Stimulated activated CD8-positive, alpha-beta memory T cell treated with anti-CD3 and anti-CD28 coated beads, Interleukin-7, amount 100 ng/mL, for 24 hours (primary cell): ENCODE data around the gene CLSTN1.

Experiments
- DNase-seq: peaks from one replicate; pipeline ENCODE4 v3.0.0-alpha.2; 2020; ENCODE audit warnings: low read depth

CLSTN1 gene

GRCh38 chr1:9711466-9712020 lies 112.2 kb downstream of the CLSTN1 start:
- DNase-seq: no peak

- no peak for DNase-seq
These were observed 113.7 kb downstream of the CLSTN1 start for GRCh38 chr1:9710037-9710436.

DNA sequence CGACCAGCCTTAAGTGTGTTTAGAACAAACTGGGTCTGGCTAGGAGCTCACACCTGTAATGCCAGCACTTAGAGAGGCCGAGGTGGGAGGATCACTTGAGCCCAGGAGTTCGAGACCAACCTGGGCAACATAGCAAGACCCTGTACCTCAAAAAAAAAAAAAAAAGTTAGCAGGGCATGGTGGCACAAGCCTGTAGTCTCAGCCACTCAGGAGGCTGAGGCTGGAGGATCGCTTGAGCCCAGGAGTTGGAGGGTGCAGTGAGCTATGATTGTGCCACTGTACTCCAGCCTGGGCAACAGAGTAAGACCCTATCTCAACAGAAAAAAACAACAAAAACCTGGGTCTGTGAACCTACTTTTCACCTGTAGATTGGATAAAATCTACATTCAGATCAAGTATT lies 117.6 kb downstream of the CLSTN1 start:
- DNase-seq: no peak

DNA sequence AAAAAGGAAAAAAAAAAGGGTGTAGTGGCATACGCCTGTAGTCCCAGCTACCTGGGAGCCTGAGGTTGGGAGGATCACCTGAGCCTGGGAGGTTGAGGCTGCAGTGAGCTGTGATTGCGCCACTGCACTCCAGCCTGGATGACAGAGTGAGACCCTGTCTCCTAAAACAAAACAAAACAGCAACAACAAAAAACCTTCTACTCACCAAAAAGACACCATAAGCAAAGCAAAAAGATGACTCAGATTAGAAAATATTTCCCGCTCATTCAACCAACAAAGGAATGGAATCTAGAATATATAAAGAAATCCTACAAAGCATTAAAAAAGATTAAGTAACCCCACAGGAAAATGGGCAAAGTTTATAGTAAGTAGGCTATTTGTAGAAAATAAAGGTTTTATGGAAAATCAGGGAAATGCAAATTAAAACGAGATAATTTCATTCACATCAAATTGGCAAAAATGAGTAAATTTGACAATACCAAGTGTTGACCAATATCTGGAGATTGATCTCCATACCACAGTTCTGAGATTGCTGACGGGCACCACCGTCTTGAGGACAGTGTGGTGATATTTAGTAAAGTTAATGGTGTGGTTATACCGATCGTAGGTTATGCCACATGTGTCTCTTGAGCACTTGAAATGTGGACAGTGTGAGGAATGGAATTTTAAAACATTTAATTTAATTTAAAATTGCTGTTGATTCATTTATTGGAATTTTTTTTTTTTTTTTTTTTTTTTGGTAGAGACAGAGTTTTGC lies 118.2 kb downstream of the CLSTN1 start:
- DNase-seq: no peak

- DNase-seq: no peak
These were observed 120.1 kb downstream of the CLSTN1 start for GRCh38 chr1:9703681-9704080.

DNA sequence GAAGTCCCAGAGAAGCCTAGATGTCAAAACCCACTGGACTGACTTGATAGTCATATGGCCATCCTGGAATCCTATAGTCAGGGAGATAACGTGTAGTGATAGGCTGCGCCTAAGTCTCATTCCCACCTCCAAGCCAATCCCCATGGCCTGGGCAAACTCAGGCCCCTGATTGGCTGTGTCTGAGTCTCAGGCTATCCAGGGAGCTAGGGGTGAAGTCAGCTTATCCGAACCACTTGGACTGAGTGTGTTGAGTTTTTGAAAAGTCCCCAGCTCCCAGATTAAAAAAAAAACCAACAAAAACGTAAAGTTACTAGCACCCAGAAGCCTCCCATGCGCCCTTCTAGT lies 120.6 kb downstream of the CLSTN1 start:
- no peak for DNase-seq

DNA sequence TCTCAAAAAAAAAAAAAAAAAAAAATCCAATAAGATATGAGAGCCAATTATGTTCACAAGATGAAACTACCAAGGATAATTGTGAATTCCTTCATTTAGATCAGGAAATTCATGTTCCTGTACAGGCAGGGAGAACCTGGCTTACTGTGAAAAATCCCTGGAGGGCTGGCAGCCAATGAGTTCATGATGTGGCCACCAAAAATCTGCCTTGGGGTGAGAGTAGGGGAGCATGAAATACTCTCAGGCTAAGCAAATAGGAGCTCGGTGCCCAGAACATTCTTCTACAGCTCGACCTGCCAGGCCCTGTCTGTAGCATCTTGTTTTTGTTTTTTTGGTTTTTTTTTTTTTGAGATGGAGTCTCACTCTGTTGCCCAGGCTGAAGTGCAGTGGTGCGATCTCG lies 122.1 kb downstream of the CLSTN1 start:
- DNase-seq: no peak

- no peak for DNase-seq
These were observed 123.4 kb downstream of the CLSTN1 start for GRCh38 chr1:9700340-9700739.

DNA sequence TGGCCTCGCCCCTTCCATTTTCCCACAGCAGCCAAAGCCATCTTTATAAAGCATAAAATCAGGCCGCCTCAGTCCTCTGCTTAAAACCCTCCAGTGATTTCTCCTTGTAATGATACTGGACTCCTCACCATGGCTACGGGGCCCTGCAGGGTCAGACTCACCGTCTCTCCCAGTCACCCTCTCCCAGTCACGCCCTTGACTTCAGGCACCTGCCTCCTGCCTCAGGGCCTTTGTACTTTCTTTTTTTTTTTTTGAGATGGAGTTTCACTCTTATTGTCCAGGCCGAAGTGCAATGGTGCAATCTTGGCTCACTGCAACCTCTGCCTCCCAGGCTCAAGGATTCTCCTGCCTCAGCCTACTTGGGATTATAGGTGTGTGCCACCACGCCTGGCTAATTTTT lies 124.4 kb downstream of the CLSTN1 start:
- no peak for DNase-seq

- DNase-seq: no peak
These were observed 127.0 kb downstream of the CLSTN1 start for GRCh38 chr1:9696793-9697192.

- no peak for DNase-seq
These were observed 132.1 kb downstream of the CLSTN1 start for GRCh38 chr1:9691691-9692090.

- no peak for DNase-seq
These were observed 132.7 kb downstream of the CLSTN1 start for GRCh38 chr1:9691108-9691445.

DNA sequence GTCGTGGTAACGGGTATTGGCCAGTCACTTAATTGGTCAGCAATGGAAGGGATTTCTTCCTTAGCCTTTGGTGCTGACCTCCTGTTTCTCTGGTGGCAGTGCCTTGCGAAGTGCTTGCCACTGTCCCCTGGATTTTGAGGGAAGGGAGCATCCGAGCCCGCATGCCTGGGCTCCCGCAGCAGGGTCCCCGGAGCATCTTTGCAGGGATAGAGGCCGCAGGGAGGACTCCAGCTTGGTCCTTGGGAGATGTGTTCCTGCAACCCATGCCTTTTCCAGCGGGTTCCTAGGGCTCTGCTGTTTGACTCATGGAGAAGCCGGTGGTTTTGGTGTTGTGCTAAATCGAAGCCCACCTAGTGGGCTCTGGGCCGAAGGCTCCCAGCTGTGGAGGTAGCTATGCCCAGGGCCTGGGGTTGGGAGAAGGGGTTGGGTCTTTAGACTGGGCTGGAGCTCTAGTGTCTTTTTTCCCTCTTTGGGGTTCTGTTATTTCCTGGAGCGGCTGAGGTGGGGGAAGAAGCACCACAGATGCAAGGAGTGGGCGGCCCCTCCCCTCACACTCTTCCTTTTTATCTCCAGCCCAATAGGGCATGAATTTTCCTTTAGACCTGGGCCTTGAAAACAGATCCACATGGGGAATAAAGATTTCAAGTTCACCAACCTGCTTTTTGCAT lies 133.2 kb downstream of the CLSTN1 start:
- DNase-seq: no peak

- no peak for DNase-seq
These were observed 133.8 kb downstream of the CLSTN1 start for GRCh38 chr1:9689971-9690381.

DNA sequence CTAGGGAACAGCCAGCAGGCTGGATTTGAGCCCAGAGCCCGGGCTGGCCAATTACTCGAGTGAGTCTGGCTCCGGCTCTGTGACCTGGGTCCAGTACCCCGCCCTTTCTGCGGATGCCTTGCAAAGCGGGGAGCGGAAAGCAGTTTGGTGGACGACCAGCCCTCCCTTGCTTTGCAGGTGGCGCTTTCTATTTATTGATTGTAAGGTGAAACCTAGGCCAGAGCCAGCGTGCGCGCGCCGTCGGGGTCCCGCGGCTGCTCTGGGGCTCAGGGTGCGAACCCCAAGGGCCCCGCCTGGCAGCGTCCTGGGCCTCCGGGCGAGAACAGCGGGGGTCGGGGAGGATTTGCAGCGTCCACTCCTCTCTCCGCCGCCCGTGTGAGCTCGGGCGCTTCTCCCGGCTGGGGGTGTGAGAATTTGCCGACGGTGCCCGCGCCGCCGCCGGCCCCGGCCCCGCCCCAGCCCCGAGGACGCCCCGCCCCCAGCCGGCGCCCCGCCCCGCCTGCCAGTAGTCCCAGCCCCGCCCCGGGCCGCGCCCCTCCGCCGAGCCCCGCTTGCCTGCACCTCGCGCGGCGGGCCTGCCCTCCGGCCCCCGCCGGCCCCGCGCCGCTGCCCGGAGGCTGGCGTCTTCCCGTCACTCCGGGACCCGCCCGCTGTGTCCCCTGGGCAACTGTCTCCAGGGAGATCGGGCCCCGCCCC lies 134.6 kb downstream of the CLSTN1 start:
- peak; percentile 59 for DNase-seq

DNA sequence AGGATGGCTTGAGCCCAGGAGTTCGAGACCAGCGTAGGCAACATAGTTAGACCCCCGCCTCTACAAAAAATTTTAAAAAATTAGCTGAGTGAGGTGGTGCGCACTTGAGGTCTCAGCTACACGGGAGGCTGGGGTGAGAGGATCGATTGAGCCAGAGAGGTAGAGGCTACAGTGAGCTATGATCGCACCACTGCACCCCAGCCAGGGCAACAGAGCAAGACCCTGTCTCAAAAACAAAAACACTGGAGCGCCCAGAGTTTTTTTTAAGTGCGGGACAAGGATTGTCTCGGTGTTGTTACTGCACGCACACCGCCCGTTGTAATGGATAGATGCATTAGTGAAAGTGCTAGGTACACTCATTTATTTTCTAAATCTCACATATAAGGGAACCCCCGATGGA lies 135.2 kb downstream of the CLSTN1 start:
- DNase-seq: no peak

DNA sequence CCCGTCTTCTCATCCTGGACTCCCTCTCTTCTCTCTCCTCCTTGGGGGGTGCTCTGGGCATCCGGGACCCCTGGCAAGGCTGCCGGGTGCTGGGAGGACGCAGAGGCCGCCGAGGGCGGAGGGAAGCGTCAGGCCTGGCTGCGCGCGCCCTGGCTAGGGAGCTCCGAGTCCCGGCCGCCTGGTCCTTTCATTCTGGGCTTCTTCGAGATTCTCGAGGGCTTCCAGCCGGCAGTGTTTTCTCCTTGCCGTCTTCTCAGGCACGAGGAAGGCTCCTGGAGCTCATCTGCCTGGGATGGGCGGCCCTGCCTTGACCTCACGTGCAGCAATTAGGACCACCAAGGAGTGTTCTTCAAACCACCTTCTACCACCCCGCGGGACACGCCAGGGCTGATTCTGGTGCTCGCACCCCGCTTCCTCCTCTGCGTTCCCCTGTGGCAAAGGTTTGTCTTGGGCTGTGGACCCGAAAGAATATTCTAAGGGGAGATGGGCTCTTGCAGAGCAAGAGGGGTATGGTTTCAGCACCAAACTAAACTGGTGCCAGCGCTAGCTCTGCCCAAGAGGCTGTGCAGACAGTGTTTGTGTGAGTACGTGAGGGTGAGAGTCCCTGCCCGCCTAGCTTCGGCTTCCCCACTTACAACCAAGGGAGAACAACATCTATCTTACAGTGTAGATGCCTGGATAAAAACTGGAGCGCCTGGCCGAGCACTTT lies 135.7 kb downstream of the CLSTN1 start:
- no peak for DNase-seq

DNA sequence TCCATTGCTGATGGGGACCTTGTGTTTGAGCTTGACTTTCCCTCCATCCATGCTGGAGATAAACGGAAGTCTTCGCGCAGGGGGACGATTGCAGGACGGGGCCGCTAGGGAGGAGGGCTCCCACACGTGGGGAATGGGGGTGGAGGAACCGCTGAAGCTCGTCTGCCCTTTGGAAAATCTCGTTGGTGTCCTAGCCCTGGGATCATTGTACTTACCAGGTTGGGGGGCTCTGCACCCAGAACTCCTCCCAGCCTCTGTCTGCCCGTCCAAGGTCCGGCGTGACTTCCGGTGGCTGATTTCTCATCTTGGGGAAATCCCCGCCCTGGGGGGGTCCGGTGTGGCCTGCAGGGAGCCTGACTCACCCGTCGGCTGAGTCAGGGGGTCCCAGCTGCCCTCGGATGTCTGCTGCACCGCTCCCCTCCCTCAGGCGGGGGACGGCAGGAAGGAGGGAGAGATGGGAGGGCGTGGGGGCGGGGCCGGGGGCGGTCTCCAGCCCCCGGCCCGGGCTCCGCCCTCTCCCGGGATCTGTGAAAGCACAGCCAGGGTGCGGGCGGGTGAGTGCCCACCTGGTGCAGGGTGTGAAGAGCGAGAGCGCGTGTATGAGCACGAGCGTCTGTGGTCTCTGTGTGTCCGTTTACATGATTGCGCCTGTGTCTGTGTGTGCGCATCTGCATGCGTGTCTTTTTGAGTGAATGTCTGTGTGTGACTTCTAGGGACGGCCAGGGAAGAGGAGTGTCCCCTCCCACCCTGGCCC lies 136.5 kb downstream of the CLSTN1 start:
- peak; percentile 43 for DNase-seq

DNA sequence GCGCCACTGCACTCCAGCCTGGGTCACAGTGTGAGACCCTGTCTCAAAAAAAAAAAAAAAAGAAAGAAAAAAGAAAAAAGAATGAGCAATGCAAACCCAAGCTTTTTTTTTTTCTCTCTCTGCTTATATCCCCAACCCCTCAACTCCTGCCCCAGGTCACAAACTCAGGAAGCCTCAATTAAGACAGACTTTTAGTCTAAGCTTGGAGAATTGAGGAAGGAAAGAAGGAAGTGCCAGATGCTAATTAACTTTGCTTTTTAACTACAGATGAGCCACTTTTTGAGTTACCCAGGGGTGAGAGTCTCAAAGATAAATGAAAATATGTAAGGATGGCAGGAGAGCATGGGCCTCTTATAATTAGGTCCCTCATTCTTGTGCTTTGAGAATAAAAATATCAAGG lies 139.0 kb downstream of the CLSTN1 start:
- no peak for DNase-seq

DNA sequence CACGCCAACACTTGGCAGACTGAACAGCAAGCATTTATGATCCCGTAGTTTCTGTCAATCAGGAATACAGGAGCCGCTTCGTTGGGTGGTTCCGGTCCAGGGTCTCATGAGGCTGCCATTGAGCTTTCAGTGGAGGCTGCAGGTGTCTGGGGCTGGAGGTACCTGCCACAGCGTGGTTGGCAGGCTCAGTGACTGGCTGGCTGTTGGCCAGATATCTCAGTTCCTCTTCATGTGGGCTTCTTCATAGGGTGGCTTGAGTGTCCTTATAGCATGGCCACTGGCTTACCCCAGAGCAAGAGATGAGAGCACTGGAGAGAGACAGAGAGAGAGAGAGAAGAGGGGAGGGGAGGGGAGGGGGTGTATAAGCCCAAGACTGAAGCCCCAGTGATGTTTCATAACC lies 142.9 kb downstream of the CLSTN1 start:
- DNase-seq: no peak

GRCh38 chr1:9680091-9680490 lies 143.7 kb downstream of the CLSTN1 start:
- no peak for DNase-seq
